GM12864 (cell line): ENCODE measurements around the gene MLPH.

Experiments used
- DNase-seq: peaks from one replicate; pipeline ENCODE4 v3.0.0-alpha.2; 2011; ENCODE audit warnings: low read depth
- H3K4me3 ChIP-seq: 2 replicates; pipeline ENCODE4 v1.5.1; 2011; ENCODE audit warnings: mild to moderate bottlenecking, low read depth, low read length, control low read depth
- TF ChIP-seq, protein P1 (sequence below): IDR thresholded peaks from 2 replicates; pipeline ENCODE4 v1.5.1; 2011; ENCODE audit warnings: low read depth, mild to moderate bottlenecking, moderate library complexity, low read length, control low read depth, inconsistent platforms; ENCODE audit errors: missing control alignments

Gene MLPH

DNA sequence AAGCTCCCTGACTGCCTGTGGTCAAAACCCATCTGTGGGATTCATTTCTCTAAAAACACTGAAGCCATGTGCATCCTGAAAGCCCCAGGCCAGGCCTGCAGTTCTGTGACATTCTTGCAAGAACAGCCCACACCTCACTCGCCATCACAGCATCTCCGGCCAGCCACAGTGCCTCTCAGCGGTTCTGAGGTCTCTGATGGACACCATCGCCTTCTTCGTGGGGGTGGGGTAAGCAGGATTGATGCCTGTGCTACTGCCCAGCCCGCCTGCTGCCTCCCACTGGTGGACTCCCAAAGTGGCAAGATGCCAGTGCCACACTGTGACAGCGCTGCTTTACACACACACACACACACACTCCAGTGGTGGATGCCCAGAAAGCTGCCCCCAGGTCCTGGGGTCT lies 74.2 kb downstream of the MLPH start:
- no peak for DNase-seq
- H3K4me3 ChIP-seq: no peak overlapping the region
- TF ChIP-seq, protein P1, sequence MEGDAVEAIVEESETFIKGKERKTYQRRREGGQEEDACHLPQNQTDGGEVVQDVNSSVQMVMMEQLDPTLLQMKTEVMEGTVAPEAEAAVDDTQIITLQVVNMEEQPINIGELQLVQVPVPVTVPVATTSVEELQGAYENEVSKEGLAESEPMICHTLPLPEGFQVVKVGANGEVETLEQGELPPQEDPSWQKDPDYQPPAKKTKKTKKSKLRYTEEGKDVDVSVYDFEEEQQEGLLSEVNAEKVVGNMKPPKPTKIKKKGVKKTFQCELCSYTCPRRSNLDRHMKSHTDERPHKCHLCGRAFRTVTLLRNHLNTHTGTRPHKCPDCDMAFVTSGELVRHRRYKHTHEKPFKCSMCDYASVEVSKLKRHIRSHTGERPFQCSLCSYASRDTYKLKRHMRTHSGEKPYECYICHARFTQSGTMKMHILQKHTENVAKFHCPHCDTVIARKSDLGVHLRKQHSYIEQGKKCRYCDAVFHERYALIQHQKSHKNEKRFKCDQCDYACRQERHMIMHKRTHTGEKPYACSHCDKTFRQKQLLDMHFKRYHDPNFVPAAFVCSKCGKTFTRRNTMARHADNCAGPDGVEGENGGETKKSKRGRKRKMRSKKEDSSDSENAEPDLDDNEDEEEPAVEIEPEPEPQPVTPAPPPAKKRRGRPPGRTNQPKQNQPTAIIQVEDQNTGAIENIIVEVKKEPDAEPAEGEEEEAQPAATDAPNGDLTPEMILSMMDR: no peak

GRCh38 chr2:237563816-237564215 lies 76.8 kb downstream of the MLPH start:
- H3K4me3 ChIP-seq: no peak overlapping the region
- TF ChIP-seq, protein P1: no peak
- DNase-seq: no peak

GRCh38 chr2:237564526-237565131 lies 77.6 kb downstream of the MLPH start:
- no peak for DNase-seq
- H3K4me3 ChIP-seq: no peak overlapping the region
- TF ChIP-seq, protein P1: no peak

DNA sequence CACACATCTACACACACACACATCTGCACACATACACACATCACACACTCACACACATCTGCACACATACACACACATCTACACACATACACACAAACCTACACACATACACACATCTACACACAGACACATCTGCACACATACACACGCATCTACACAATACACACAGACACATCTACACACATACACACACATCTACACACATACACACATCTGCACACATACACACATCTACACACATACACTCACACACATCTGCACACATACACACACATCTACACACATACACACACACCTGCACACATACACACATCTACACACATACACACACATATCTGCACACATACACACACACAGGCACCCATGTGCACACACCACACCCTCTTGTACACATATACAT lies 78.9 kb downstream of the MLPH start:
- TF ChIP-seq, protein P1: no peak
- no peak overlapping the region for H3K4me3 ChIP-seq
- no peak for DNase-seq

- no peak for DNase-seq
- TF ChIP-seq, protein P1: no peak
- H3K4me3 ChIP-seq: no peak within 1 kb of the TSS
Measured at GRCh38 chr2:237566401-237567235, 79.6 kb downstream of the MLPH start, which contains the start of gene PRLH. Gene PRLH (plus strand): TSS chr2:237566574. CDS start chr2:237566574, 0 bp downstream.

DNA sequence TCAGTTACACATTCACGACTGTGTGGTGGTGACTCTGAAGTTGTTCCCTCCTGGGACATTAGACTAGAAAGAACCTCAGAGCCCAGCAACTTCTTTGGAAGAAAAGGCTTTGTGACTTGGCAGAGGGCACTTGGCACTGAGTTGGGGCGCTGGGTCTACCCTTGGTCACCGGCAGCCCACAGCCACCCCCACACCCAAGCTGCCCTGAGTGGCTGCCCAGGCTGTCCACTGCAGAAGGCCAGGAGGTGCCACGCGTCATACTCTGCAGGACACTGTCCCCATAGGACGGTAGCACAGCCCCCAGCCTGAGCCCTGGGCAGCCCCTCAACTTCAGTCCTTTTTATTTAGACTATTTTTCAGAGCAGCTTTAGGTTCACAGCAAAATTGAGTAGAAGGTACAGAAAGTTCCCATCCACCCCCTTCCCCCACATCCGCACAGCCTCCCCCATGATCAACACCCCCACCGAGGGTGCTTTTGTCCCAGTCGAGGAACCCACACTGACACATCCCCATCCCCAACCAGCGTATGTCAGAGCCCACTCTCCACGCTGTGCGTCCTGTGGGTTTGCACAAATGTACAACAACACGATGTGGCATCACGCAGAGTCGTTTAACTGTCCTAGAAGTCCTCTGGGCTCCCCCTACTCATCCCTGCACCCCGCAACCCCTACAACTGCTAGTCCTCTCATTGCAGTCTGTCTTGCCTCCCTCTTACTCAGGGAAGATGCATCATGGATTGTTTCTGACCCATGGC lies 80.4 kb downstream of the MLPH start:
- TF ChIP-seq, protein P1: no peak
- H3K4me3 ChIP-seq: no peak overlapping the region
- no peak for DNase-seq
